GM19099 (cell line): Measurements from ENCODE around the gene MYO7A.

ENCODE experiments used
- POLR2A ChIP-seq: IDR thresholded peaks from 3 replicates; pipeline ENCODE4 v1.6.1; 2011; ENCODE audit warnings: low read depth; ENCODE audit not compliant: insufficient read length; ENCODE audit errors: extremely low read depth

Gene MYO7A

DNA sequence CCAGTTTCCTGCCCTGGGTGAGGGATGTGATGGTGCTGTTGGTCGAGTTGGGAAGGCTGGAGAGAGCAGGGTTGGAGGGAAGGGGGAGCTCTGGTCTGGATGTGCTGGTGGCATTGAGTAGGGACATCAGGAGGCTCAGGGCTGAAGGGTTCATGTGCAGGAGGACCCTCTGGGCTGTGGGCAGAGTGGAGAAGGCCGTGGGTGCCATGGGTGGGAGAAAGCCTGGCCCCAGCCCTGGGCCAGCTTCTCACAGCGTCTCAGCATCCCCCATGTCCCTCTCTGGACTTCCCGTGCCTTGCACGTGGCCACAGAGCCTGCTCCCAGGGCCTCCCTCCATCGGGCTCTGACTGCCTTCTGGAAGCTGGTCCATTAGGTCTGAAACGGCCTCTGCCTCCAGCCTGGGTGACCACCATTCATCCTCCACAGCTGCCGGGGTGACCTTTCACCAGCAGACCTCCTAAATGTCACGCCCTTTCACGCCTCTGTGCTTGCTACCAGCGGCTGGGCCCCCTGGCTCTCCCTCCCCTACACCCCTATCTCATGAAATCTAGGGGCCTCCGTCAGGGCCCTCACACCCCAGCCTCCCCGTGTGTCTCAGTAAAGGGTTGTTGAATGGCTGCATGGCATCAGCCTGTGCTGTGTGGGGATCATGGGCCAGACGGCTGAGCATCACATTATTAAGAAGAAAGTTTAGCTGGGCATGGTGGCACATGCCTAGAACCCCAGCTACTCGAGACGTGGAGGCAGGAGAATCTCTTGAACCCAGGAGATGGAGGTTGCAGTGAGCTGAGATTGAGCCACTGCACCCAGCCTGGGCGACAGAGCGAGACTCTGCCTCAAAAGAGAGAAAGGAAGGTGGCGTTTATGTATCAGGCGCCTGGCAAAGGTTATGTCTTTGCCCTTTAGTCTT, 25.5 kb downstream of the MYO7A start:
- no peak for TF ChIP-seq POLR2A

DNA sequence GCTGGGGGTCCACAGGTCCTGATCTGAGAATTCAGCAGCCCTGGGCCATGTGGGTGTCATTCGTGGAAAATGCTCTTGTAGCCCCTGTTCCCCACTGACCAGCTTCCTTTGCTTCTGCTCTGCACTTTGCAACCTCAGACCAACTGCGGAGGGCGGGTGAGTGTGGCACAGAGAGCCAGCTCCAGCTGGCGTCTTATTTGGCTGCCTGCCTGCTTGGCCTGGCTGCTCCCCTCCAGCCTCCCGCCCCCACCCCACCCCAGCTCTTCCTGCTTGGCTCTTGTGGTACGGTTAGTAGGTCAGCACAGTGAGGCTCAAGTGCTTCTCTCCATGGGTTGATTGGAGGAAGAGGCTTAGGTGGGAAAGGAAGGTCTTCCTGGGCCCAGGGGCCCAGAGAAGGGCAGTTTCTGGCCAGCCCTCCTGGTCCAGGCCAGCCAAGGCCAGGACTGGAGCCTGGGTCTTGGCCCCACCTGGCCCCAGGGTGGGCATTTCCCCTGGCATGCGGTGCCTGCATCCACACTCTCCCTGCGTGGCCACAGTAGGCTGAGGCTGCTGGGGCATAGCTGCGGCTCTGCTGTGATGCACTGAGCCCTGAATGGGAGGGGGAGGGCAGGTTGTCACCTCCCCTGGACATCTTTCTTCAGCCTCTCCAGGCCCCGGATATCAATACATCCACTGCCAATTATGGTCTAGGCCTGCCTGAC, 26.5 kb downstream of the MYO7A start:
- no peak for TF ChIP-seq POLR2A

DNA sequence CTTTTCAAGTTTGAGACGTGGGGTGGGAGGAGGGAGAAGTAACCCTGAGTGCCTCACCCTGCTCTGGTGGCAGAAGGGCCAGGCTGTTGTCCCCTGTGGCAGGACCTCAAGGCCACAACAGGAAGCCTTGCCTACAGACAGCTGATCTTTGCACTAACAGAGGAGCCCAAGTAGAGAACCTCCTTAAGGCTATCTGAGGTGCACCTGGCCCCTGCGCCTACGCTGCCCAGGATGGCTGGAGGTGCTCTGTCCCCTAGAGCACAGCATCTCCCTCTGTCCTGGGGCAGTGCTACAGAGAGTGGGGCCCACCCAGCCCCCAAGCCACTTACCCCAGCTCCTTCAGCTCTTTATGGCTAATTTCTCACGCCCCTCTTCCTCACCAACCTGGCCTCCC, 27.0 kb downstream of the MYO7A start:
- TF ChIP-seq POLR2A = no peak

DNA sequence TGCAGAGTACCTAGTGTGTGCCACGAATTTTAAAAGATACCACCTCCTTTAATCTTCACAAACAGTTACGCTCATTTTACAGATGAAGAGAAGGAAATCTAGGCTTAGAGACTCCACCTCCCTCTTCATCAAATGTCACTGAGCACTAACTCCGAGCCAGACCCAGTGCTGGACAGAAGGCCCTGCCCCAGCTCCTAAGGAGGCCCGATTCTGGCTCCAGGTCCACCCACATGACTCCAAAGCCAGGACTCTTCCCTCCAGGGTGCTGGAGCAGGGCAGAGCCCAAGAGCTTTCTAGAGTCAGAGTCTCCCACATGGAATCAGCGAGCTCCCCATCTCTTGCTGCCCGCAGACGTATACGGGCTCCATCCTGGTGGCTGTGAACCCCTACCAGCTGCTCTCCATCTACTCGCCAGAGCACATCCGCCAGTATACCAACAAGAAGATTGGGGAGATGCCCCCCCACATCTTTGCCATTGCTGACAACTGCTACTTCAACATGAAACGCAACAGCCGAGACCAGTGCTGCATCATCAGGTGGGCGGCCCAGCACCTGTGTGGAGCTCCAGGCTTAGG, 27.6 kb downstream of the MYO7A start:
- no peak for TF ChIP-seq POLR2A

DNA sequence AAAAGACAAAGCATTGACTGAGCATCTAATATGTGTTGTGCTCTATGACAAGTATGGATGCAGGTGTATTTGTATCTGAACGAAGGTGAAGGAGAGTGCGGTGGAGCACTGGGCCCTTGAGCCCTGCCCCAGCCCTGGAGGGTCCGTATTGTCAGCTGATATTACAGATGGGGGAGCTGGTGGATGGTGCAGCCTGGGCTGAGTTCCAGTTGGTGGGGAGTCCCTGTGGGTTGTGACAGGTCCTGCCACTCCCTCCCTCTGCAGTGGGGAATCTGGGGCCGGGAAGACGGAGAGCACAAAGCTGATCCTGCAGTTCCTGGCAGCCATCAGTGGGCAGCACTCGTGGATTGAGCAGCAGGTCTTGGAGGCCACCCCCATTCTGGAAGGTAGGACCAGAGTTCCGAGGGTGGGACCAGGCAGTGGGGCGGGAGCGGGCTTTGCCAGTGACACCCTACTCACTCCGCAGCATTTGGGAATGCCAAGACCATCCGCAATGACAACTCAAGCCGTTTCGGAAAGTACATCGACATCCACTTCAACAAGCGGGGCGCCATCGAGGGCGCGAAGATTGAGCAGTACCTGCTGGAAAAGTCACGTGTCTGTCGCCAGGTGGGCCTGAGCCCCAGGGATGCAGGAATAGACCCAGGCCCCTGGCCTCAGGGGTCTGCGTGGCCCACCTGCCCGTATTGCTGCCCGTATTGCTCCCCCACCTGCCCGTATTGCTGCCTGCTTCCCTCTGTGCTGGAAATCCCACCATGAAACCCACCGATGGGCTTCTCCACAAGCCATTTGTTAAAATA, 28.6 kb downstream of the MYO7A start:
- TF ChIP-seq POLR2A = no peak

DNA sequence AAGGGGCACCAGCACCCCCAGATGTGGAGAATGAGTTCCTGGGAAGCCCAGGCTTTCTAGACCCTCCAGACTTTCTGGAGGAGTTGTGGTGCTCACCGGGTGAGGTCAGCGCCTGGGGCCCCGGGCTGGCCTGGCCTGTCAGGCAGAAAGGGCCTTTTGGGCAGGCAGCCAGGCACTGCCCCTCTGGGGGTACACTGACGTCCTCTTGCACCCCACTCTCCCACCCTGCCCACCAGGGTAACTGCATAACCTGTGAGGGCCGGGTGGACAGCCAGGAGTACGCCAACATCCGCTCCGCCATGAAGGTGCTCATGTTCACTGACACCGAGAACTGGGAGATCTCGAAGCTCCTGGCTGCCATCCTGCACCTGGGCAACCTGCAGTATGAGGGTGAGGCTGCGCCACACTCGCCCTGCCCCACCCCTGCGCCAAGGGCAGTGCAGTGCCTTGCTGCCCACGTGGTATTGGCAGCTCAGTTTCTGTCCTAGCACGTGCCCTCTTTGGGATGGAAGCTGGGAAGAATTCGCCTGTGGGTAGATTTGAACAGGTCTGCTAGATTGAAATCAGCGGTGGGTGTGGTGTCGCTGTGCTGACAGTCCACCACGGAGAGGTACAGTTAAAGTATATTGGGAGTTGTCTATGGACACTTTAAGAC, 30.1 kb downstream of the MYO7A start:
- no peak for TF ChIP-seq POLR2A

DNA sequence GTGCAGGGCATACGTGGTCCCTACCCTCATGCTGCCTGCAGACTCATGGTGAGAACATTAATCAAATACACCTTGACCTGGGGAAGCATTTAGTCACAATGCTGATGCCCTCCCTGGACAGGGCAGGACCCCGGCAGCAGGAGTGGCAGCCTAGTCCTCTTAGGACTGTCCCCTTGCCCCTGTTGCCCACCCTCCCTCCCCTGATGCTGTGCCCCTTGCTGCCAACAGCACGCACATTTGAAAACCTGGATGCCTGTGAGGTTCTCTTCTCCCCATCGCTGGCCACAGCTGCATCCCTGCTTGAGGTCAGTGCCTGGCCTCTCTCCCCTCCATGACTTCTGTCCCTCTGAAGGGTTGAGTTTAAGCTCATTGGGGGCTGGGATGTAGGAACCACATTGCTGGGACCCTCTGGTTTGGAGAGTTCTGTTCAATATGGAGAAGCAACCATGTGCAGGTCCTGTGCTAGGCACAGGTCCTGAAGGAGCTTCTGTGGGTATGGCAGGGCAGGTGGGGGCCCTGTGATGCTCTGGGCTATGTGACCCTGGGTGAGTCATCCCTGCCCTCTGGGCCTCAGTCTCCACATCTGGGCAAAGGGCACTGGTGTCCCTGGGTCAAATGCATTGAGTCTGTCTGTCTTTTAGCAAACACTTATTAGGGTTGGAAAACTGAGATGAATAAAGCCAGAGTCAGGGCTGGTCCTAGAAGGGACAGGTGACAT, 31.3 kb downstream of the MYO7A start:
- TF ChIP-seq POLR2A = no peak

DNA sequence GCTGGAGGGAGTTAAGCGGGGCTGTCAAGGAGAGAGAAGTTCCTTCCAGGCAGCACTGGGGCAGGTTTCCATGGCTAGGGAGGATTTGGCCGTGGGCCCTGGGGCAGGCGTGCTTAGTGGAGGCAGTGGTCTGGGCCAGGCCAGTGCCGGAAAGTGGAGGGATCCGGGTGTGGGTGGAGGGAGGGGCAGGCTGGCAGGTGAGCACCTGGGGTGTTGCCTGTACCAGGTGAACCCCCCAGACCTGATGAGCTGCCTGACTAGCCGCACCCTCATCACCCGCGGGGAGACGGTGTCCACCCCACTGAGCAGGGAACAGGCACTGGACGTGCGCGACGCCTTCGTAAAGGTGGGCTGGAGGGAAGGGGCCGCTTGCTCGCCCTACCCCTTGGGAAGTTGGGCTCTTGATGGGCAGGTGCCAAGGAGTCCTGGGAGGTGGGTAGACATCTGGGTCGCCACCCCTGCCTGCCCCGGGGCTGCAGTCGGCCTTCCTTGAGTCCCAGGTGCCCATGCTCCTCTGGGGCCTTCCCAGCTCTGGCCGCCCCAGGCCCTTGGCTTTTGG, 32.0 kb downstream of the MYO7A start:
- no peak for TF ChIP-seq POLR2A

DNA sequence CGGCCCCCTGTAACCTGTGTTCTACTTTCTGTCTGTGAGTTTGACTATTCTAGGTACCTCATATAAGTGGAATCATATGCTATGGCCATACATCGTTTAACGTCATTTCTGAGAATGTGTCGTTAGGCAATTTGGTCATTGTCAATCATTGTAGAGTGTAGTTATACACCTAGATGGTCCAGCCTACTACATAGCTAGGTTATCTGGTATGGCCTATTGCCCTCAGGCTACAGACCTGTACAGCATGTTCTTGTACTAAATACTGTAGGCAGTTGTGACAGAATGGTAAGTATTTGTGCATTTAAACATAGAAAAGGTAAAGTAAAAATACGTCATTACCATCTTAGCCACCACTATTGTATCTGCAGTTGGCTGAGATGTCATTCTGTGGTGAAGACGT, 35.2 kb downstream of the MYO7A start:
- no peak for TF ChIP-seq POLR2A

DNA sequence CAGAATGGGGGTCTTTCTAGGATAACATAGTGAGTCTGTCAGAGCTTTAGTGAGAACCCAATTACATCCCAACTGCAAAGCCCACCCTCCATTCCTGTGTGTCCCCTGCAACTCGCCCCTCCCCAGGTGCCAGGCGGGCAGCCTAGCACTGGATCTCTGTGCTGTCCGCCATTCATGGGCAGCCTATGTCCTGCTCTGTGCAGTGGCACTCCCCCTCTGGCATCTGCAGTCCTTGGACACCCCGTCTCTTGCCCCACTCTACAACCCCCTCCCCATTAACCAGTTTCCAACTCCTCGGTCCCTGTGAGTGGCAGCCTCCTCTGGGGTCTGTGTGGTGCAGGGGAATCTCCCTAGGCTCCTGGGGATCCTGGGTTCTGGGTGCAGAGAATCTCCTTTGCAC, 37.0 kb downstream of the MYO7A start:
- no peak for TF ChIP-seq POLR2A

DNA sequence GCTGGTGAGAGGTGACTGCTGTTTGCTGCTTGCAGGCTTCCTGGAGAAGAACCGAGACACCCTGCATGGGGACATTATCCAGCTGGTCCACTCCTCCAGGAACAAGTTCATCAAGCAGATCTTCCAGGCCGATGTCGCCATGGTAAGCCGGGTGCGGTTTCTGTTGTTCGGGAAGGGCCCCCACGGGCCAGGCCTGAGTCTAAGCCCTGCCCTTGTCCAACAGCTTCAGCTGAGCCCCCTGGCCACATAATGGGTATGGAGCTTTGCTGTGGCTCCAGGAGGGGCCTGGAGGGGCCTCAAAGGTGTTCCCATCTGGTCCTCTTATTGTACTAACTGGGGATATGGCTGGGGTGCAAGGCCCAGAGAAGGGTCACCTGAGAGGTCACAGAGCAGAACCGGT, 38.0 kb downstream of the MYO7A start:
- TF ChIP-seq POLR2A = no peak

DNA sequence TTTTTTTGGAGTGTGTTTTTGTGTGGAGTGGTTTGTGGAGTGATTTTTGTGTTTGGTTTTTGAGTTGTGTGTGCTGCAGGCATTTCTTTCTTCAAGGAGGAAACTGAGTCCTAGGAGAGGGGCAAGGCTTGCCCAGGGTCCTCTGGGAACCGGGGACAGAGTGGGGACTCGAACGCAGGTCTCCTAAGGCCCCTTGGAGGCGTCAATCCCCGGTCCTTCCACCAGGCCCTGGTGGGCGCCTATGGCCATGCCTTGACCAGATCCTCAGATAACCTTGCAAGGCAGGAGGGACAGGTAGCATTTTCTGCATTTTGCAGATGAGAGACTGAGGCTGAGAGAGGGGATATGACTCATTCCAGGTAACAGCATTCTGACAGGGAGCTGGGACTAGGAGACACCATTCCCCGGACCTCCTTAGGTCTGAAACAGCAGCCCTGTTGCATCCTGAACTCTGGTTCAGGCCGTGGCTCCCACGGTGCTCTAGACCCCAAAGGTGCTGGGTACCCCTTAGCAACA, 39.1 kb downstream of the MYO7A start:
- TF ChIP-seq POLR2A = no peak

DNA sequence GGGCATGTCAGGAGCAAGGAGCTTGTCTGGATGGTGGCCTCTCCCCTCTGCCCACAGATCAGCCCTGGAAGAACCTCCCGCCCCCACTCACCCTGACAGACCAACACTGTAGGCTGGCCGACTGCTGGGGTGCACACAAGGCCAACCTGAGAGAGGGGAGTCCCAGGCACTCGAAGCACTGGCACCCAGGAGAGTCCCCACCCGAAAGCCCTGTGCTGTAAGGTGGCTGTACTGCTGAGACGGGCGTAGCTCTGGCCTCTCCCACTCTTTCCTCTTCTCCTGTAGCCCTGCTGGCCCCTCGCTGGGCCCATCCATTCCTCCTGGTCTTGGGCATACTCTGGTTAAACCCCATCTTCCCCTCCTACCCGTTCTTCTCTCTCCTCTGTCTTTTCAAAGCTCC, 39.7 kb downstream of the MYO7A start:
- no peak for TF ChIP-seq POLR2A
